GM13976 (cell line): Measurements from ENCODE around the gene KIRREL3.

Source experiments
- DNase-seq: peaks from one replicate; pipeline ENCODE4 v3.0.0; 2012; ENCODE audit warnings: low spot score
- CTCF ChIP-seq: IDR thresholded peaks from 2 replicates; pipeline ENCODE4 v1.5.1; 2012; ENCODE audit warnings: borderline replicate concordance, mild to moderate bottlenecking; ENCODE audit not compliant: insufficient read depth; ENCODE audit errors: extremely low read depth, missing control alignments, control extremely low read depth
- in situ Hi-C: fragments of 300-500 bp; cut with MboI; formaldehyde crosslinking; loops from one replicate; pipeline ENCODE4 v1.12.0; 2022; ENCODE audit warnings: low sequenced_read_pairs, mixed read lengths, inconsistent platforms; ENCODE audit not compliant: unreplicated experiment

The KIRREL3 gene

GRCh38 chr11:126567419-126567818 is 433.2 kb downstream of the KIRREL3 start:
- no peak for DNase-seq
- TF ChIP-seq CTCF = no peak
- in situ Hi-C loops = no loop called here

DNA sequence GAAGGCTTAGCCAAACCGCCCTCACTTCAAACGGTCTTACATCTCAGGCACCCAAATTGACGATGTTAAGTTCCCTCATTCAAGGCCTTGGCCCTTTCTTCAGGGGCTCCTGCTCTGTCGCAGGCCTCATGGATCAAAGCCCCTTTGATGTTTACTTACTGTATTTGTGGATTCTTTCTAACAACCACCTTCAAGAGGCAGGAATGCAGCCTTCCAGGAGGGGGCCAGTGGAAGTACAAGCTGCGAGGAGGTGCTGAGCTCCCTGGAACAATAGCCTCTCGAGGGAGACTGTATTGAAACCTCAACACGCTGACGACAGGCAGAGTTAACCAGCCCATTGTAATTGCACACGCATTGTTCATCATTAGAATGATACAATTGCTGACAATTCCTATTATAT is 436.0 kb downstream of the KIRREL3 start:
- DNase-seq = no peak
- TF ChIP-seq CTCF = no peak
- in situ Hi-C loops = no loop called here

- DNase-seq = peak; percentile 58
- TF ChIP-seq CTCF = no peak
- in situ Hi-C loops = no loop called here
Observed at GRCh38 chr11:126561327-126561893, 439.2 kb downstream of the KIRREL3 start.

DNA sequence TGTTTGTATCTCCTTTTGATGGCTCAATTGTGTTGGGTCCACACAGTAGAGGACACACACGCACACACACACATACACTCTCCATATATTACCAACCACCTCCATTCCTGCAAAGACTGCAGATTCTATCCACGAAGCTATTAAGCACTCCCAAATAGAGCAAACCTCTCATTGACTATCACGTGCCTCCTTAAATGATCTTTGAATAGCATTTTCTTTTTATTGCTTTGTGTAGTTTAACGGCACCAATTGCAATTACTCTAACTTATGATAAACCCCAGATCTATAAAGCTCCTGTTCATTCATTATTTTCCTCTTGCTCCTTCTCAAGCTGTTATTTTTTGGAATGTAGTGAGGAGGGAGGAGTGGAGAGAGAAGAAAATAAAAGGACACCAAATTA is 440.3 kb downstream of the KIRREL3 start:
- TF ChIP-seq CTCF = no peak
- in situ Hi-C loops = no loop called here
- DNase-seq = no peak

DNA sequence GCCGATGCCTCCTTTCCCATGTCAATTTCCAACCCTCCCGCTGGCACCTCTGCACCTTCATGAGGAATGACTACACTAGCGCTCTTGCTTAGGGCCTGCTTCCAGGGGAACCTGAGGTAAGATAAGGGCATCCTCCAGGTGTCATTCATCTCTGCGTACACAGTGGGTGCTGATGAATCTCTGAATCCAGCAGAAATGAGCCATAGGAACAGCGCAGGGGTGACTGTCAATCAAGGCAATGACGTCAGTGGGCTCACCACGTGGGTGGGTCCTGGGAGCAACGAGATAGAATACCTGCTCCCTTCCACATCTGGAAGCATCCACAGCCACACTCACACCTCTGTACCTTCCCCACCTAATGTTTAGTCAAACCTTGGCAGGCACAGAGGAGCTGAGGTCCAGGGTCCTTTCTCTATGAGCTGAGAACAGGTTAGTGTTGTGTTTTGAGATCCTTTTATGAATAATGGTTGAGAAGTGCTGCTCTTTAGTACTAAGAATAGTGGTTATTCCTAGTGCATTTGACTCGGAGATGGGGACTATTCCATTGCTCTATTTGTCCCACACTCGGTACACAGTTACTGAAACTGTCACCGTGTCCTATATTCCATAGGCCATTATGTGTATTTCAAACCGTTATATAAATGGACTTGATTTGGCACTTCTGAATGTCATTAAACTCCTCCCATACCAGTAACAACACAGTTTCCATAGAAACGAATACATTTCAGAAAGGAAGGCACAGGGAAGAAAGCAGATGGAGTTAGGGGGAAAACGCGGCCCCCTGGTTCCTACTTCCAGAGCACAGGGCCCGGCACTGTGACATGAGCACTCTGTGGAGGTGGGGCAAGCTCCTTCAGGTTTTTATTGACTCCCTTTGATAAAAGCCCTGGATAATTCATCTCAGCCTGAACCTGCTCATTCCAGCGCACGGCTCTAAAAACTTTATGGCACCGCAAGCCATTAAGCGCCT is 451.7 kb downstream of the KIRREL3 start:
- TF ChIP-seq CTCF = no peak
- in situ Hi-C loops = no loop called here
- DNase-seq = no peak

- TF ChIP-seq CTCF = no peak
- DNase-seq = no peak
- in situ Hi-C loops = no loop called here
Observed at GRCh38 chr11:126547691-126548090, 452.9 kb downstream of the KIRREL3 start.

DNA sequence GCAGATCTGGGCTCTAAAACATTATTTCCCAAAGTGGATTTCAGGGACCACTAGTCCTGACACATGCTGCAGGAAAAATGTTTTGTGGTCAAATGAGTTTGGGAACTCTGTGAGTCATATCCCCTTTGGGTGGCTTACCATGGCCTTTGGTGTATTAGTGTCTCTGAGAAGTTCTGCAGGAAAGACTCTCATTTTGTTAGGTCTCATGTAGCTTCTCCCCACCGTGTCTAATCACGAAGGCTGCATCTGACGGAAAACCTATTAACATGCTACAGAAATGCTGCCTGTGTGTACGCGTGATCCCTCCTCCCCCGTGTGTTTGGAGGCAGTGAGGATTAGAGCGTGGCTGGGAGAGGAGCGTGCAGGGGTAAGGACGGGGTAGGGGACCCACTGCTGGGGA is 453.4 kb downstream of the KIRREL3 start:
- no peak for DNase-seq
- in situ Hi-C loops = no loop called here
- no peak for TF ChIP-seq CTCF
